NCI-H2196 treated with DMSO at 0.1 percent for 48 hours (cell line): ENCODE measurements around the gene EML6.
"Not testable (repeated sequence)": the region's sequence is repeated elsewhere in the genome, so short reads cannot be mapped to it uniquely, and the experiment has no call there.

Source experiments
- DNase-seq: peaks from one replicate; lab custom pipeline; 2025; ENCODE audit not compliant: unreplicated experiment; lab: John Stamatoyannopoulos, UW

The EML6 gene

GRCh38 chr2:54871457-54872107 is 148.1 kb downstream of the EML6 start:
- DNase-seq, result no peak

- DNase-seq, result no peak
Measured at GRCh38 chr2:54872780-54873179, 149.3 kb downstream of the EML6 start.

GRCh38 chr2:54873236-54873635 is 149.8 kb downstream of the EML6 start:
- not testable (repeated sequence) for DNase-seq

DNA sequence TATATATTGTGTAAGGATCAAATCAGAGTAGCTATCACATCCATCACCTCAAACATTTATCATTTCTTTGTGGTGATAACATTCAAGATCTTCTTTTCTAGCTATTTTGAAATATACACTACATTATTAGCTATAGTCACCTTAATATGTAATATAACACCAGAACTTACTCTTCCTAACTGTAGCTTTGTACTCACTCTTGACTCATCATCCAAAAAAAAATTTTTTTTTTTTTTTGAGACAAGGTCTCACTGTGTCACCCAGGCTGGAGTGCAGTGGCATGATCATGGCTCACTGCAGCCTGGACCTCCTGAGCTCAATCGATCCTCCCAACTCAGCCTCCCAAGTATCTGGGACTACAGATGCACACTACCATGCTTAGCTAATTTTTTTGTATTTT is 153.3 kb downstream of the EML6 start:
- DNase-seq, result no peak

DNA sequence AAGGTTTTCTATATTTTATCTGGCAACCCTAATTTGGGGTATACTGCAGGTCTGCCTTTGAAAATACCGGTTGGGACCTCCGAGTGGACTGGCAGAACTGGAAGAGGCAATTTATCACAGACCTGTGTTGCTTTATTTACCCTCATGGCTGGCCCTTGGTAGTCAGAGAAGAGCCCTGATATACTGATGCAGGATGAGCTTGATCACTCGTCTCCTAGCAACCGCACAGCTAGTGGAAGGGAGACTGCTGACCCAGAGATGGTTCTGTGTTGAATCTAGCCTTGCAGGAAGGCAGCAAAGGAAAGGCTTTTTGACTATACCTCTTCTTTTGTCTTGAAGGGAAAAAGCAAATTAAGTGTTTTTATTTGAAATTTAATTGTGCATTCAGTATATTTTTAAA is 154.7 kb downstream of the EML6 start:
- no peak for DNase-seq

DNA sequence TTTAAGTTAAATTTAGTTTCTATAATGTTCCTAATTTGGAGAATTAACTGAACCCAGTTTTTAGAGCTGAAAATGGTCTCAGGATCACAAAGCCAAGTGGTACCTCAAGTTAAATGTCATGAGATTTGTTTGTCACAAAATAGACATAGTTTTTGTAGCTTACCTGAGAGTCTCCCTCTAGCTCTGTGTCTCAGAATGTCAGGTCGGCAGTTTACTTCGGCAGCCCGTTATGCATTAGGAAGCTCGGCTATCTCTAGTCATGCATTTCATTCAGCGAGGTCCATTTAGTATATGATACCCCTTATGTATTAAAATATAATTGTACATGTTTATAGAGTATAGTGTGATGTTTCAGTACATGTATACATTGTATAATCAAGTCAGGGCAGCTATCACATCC is 155.6 kb downstream of the EML6 start:
- DNase-seq, result no peak

DNA sequence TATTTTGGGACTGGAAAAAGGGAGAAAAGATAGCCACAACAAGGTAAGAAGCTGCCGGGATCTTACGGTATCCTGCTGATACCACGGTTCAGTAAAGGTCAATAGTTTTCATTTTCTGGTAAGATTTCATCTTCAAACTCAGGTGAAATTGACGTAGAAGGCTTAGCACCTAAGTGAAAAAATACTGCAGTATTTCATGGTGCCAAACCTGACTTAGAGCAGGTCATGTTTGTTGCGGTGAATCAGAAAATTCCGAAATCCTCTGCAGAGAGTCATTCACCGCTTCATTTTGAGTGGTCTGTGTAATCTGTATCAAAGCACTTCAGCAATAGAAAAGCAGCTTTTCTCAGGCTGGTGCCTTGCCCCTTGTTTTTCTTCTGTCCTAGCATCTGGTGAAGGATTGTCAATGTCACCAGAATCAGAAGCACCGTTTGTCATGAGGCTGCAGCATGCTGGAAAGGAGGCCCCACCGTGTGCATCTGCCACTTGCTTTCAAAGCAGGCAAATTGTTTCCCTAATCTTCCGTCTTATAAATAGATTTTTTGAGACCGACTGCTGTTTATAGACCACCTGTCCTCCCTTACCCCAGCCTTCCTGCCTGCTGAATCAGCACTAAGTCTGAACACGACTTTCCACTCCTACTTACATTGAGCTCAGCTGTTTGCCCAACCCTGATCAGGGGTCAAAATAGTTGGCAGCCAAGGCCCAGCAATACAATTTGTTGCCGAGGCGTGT is 156.3 kb downstream of the EML6 start:
- DNase-seq, result no peak

GRCh38 chr2:54880428-54880827 is 157.0 kb downstream of the EML6 start:
- DNase-seq, result no peak

DNA sequence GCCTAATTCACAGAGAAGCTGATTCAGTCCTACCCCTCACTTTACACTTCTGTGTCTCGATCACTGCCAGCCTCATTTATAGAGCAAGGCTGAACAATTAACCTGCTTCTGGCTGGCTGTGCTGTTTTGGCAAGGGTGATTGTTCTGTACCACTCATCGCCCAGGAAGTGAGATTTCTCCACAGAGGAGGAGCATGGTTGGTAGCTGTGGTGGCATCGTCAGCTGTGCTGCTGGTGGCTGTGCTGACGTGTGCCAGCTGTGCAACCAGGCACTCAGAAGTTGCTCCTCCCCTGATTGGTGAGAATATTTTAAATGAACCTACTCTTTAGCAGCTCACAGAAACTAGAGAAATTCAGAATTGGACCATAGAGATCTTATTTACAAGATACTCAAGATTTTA is 158.3 kb downstream of the EML6 start:
- DNase-seq, result no peak

DNA sequence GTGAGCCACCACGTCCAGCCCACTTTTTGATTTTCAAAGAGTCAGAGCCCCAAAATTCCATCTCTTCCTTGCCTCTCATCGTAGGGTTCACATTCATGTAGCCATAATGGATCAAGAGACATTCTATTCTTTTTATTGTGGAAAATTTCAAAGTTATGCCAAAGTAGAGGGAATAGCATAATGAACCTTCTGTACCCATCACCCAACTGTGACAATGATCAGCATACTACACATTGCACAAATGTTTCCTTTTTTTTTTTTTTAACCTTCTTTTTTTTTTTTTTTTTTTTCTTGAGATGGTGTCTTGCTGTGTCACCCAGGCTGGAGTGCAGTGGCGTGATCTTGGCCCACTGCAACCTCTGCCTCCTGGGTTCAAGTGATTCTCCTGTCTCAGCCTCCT is 162.4 kb downstream of the EML6 start:
- DNase-seq, result no peak

DNA sequence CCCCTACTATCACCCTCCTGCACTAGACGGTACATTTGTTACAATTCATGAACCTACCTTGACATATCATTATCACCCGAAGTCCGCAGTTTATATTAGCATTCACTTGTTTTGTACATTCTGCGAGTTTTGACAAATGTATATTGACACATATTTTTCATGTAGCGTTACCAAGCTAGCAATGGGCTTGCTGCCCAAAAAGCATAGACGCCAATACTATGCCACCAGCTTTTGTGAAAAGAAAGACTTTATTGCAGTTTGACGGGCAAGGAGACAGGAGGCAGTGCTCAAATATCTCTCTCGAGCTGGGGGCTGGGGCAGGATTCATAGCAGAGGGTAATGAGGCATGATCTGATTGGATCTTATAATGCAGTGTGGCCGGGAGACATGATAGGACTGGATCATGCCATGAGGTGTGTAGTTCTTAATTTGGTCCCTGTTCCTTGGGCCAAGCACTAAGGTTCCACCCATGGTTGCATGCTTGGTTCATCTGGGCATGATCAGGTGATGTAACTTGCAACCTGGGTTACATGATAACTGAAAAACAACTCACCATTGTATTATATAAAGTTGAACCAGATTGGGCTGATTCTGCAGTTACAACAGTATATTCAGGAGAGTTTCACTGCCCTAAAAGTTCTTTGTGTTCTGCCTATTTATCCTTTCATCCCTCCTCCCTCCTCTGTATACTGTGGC is 164.5 kb downstream of the EML6 start:
- DNase-seq, result no peak

GRCh38 chr2:54889053-54889452 is 165.6 kb downstream of the EML6 start:
- DNase-seq, result no peak

GRCh38 chr2:54891909-54892308 is 168.4 kb downstream of the EML6 start:
- no peak for DNase-seq

DNA sequence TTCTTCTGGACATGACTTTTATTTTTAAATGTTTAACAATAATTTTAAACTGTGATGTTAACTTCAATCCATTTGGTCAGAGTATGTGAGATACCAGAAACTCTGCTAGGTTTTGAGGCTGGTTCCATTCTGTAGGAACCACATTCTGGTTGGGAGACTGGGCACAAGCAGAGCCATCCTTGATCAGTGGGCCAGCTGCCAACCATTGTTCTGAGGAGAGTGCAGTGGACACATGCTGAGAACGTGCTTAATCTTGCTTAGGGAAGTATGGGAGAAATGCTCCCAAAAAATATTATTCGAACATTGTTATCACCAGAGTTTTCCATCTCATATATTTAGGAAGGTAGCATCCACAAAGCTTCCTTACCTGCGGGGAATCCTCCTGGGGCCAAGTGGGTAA is 171.0 kb downstream of the EML6 start:
- no peak for DNase-seq

- DNase-seq, result no peak
Measured at GRCh38 chr2:54895730-54896129, 172.3 kb downstream of the EML6 start.

GRCh38 chr2:54897420-54898310 is 174.2 kb downstream of the EML6 start:
- DNase-seq, result no peak

DNA sequence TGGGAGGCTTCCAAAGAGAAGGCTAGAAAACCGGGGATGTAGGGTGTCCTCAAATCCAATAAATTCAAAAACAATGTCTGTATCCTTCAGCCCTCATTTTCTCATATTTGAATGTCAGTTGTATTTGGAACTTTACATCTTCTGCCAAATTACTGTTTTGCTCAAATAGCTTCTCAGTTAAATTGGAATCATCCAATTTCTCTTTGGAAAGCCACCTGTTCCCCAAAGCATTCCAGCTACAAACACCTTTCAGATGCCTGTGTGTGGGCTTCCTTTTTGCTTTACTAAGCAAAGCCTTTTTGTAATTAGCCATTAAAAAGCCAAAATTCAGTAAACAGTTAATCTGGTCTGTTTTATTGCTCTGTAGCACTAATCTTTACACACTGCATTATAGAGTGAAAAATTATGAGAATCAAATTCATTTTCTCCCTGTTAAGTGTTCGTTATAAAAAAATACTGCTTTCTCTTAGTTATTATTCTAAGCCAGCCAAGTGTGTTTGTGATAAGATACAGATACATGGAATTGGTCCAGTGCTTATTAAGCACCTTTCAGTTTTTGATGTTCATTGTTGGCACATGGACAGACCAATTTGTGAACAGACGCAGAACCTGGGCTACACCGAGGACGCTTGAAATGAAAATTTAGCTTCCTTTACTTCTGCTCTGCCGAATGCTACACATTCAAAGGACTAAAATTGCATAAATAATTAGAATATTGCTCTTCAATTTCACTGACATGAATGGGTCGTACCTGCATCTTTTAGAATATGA is 175.2 kb downstream of the EML6 start:
- no peak for DNase-seq

DNA sequence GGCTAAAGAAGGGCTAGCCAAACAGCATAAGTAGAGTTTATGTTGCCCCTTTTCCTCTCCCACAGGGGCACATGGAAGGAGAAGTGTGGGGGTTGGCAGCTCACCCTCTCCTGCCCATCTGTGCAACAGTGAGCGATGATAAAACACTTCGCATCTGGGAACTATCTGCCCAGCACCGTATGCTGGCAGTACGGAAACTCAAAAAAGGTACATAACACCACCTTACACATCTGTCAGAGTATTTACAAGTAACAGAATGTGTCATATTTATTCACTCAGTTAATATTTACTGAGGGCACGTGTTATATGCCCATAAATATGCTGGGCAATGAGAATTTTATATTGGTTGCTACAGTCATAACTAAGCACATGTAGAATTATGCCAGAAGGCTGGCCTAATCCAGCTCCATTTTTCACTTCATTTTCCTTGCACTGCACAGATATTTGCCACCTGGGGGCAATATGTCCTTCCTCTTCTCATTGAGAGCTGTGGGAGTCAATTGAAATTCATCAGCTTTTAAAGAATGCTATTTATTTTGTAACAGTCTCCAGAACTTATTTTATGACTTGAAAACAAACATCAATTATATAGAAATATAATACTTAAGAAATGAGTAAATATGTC is 176.2 kb downstream of the EML6 start:
- DNase-seq, result no peak

- DNase-seq, result no peak
Measured at GRCh38 chr2:54901224-54901986, 177.9 kb downstream of the EML6 start.
